HCT116 (cell line): ENCODE measurements around the gene KLHL15. TPM values are rescaled to one million over a fixed set of nuclear protein-coding genes. Genes with fewer than 3 reads are reported as not detected.

Experiments
- ATAC-seq: fragments of 200-7000 bp; cut with Tn5 transposase; 2 replicates; pipeline ENCODE4 v1.9.1; 2020; ENCODE audit warnings: mild to moderate bottlenecking, moderate library complexity
- BruUV-seq: library from RNA; stranded (reverse); fragments of 400-500 nt; replicated peaks from 2 replicates; lab custom pipeline; 2021; lab: Mats Ljungman, UMichigan
- CTCF ChIA-PET: fragments of 300-600 bp; sonication (Branson Sonifier 250); formaldehyde crosslinking; loops from one replicate; lab custom pipeline; 2021; ENCODE audit warnings: antibody characterized with exemption; lab: Charles Lee
- POLR2A ChIA-PET: fragments of 300-600, 350-600 bp; sonication (Branson Sonifier 250); formaldehyde crosslinking; loops from one replicate; lab custom pipeline; 2021; ENCODE audit warnings: antibody characterized with exemption; lab: Charles Lee
- RAD21 ChIA-PET, 2 experiments: fragments of 300-600 bp; sonication (Branson Sonifier 250); formaldehyde crosslinking; loops; one replicate each; lab custom pipeline; 2023; ENCODE audit warnings: low total read pairs in 2 of 2; ENCODE audit not compliant: uncharacterized antibody in 2 of 2, unreplicated experiment in 2 of 2, low non-redundant PET in 1 of 2; lab: Charles Lee
- DNase-seq: peaks from one replicate; pipeline ENCODE4 v3.0.0-alpha.2; 2010; ENCODE audit warnings: low read depth, low spot score
- H2AFZ ChIP-seq: fragments of 200-600 bp; shearing (Covaris generic), sonication (generic); 2 replicates; pipeline ENCODE4 v1.6.1; 2017; ENCODE audit warnings: low read depth, mixed run types, mixed read lengths, antibody characterized with exemption, low read length; ENCODE audit not compliant: poor library complexity, severe bottlenecking
- H3K27ac ChIP-seq: 2 replicates; pipeline ENCODE4 v1.5.1; 2012; ENCODE audit warnings: low read depth, low read length
- H3K27me3 ChIP-seq: fragments of 200-600 bp; sonication (generic); 2 replicates; pipeline ENCODE4 v1.6.1; 2016; ENCODE audit warnings: mixed run types, low read length, mixed read lengths; ENCODE audit not compliant: insufficient read depth
- H3K36me3 ChIP-seq, 2 experiments: fragments of 200-500 bp in 1 of 2; fragments of 200-600 bp in 1 of 2; sonication (Bioruptor generic) in 1 of 2; sonication (generic) in 1 of 2; 2 replicates each; pipeline versions ENCODE4 v1.5.1 to v1.6.1; 2014 to 2016; ENCODE audit warnings: low read length in 2 of 2, inconsistent platforms in 1 of 2, mixed read lengths in 1 of 2, mixed run types in 1 of 2; ENCODE audit not compliant: insufficient read depth in 2 of 2, control insufficient read depth in 1 of 2
- H3K4me1 ChIP-seq, 2 experiments: fragments of 200-600 bp in 1 of 2; sonication (generic) in 1 of 2; 2 replicates each; pipeline versions ENCODE4 v1.5.1 to v1.6.1; 2012 to 2017; ENCODE audit warnings: low read length in 2 of 2, inconsistent platforms in 1 of 2, mild to moderate bottlenecking in 1 of 2, mixed read lengths in 1 of 2, mixed run types in 1 of 2, moderate library complexity in 1 of 2; ENCODE audit not compliant: insufficient read depth in 2 of 2, control insufficient read depth in 1 of 2
- H3K4me2 ChIP-seq: fragments of 200-600 bp; sonication (generic); 2 replicates; pipeline ENCODE4 v1.6.1; 2017; ENCODE audit warnings: mixed run types, low read length, mixed read lengths
- H3K4me3 ChIP-seq, 2 experiments: fragments of 200-600 bp in 1 of 2; sonication (generic) in 1 of 2; replicated peaks in 1 of 2; 2 replicates each; pipeline ENCODE4 v1.5.1; 2011 to 2016; ENCODE audit warnings: low read length in 2 of 2, control low read depth in 1 of 2, low read depth in 1 of 2, mild to moderate bottlenecking in 1 of 2, mixed read lengths in 1 of 2, mixed run types in 1 of 2
- H3K79me2 ChIP-seq: fragments of 200-600 bp; sonication (generic); 2 replicates; pipeline ENCODE4 v1.6.1; 2017; ENCODE audit warnings: mild to moderate bottlenecking, mixed run types, low read length, moderate library complexity, mixed read lengths; ENCODE audit not compliant: insufficient read depth
- H3K9ac ChIP-seq: fragments of 200-600 bp; sonication (generic); 2 replicates; pipeline ENCODE4 v1.6.1; 2016; ENCODE audit warnings: low read length, mixed read lengths
- H3K9me2 ChIP-seq: fragments of 200-600 bp; sonication (generic), shearing (Covaris generic); 2 replicates; pipeline ENCODE4 v1.6.1; 2017; ENCODE audit warnings: mixed run types, mild to moderate bottlenecking, moderate library complexity; ENCODE audit not compliant: insufficient read depth
- H3K9me3 ChIP-seq, 2 experiments: fragments of 200-500 bp in 1 of 2; fragments of 200-600 bp in 1 of 2; sonication (Bioruptor generic) in 1 of 2; sonication (generic) in 1 of 2; 2 replicates each; pipeline ENCODE4 v1.6.1; 2014 to 2017; ENCODE audit warnings: low read length in 2 of 2, mixed read lengths in 2 of 2, inconsistent platforms in 1 of 2, low read depth in 1 of 2, mild to moderate bottlenecking in 1 of 2, mixed run types in 1 of 2, moderate library complexity in 1 of 2; ENCODE audit not compliant: control insufficient read depth in 1 of 2, insufficient read depth in 1 of 2
- H4K20me1 ChIP-seq: fragments of 200-600 bp; sonication (generic), shearing (Covaris generic); 2 replicates; pipeline ENCODE4 v1.6.1; 2017; ENCODE audit warnings: mixed run types, mild to moderate bottlenecking, moderate library complexity; ENCODE audit not compliant: insufficient read depth
- CEBPB ChIP-seq: IDR thresholded peaks from 2 replicates; pipeline ENCODE4 v1.6.1; 2012; ENCODE audit warnings: low read depth
- EGR1 ChIP-seq: IDR thresholded peaks from 2 replicates; pipeline ENCODE4 v1.6.1; 2012; ENCODE audit warnings: low read depth
- EZH2 ChIP-seq: fragments of 200-600 bp; sonication (generic); IDR thresholded peaks from 2 replicates; pipeline ENCODE4 v1.6.1; 2017; ENCODE audit warnings: antibody characterized with exemption, mixed run types
- FOSL1 ChIP-seq: IDR thresholded peaks from 2 replicates; pipeline ENCODE4 v1.6.1; 2012; ENCODE audit warnings: low read depth
- JUND ChIP-seq: IDR thresholded peaks from 2 replicates; pipeline ENCODE4 v1.6.1; 2012
- POLR2AphosphoS5 ChIP-seq: IDR thresholded peaks from 2 replicates; pipeline ENCODE4 v1.6.1; 2011; ENCODE audit warnings: mild to moderate bottlenecking, low read depth, low read length, moderate library complexity
- RAD21 ChIP-seq: IDR thresholded peaks from 2 replicates; pipeline ENCODE4 v1.6.1; 2012; ENCODE audit warnings: low read depth, mild to moderate bottlenecking
- SIN3A ChIP-seq: IDR thresholded peaks from 2 replicates; pipeline ENCODE4 v1.6.1; 2012; ENCODE audit warnings: low read depth
- SP1 ChIP-seq: IDR thresholded peaks from 2 replicates; pipeline ENCODE4 v1.6.1; 2012; ENCODE audit warnings: low read depth
- SRF ChIP-seq: IDR thresholded peaks from 2 replicates; pipeline ENCODE4 v1.6.1; 2012; ENCODE audit warnings: low read depth
- TCF7L2 ChIP-seq: IDR thresholded peaks from 2 replicates; pipeline ENCODE4 v1.7.0; 2011; ENCODE audit warnings: borderline replicate concordance, inconsistent platforms; ENCODE audit not compliant: insufficient read depth, insufficient read length; ENCODE audit errors: extremely low read depth
- YY1 ChIP-seq: IDR thresholded peaks from 2 replicates; pipeline ENCODE4 v1.6.1; 2011; ENCODE audit warnings: low read length, low read depth, moderate library complexity, mild to moderate bottlenecking; ENCODE audit not compliant: insufficient replicate concordance; ENCODE audit errors: extremely low read depth
- ZFX ChIP-seq: fragments of 450-650 bp; IDR thresholded peaks from 2 replicates; pipeline ENCODE4 v1.6.1; 2017
- ZNF274 ChIP-seq: fragments of 200-500 bp; sonication (Bioruptor generic); IDR thresholded peaks from 2 replicates; pipeline ENCODE4 v1.6.1; 2014; ENCODE audit warnings: mild to moderate bottlenecking, low read depth, low read length, inconsistent platforms
- intact Hi-C: fragments of 100-400 bp; cut with micrococcal nuclease; formaldehyde crosslinking; loops from 2 replicates; pipeline ENCODE4 v1.10.0; 2022
- total RNA-seq: library from RNA; stranded (reverse); gene quantifications from one replicate; pipeline ENCODE4 v1.2.1, GENCODE V29; 2021; ENCODE audit not compliant: unreplicated experiment
- TF ChIP-seq, protein P1 (sequence below): IDR thresholded peaks from 2 replicates; pipeline ENCODE4 v1.6.1; 2011; ENCODE audit warnings: mild to moderate bottlenecking, low read length, moderate library complexity; ENCODE audit not compliant: insufficient replicate concordance; ENCODE audit errors: extremely low read depth
- TF ChIP-seq, protein P2 (sequence below): IDR thresholded peaks from 2 replicates; pipeline ENCODE4 v1.6.1; 2012
- TF ChIP-seq, protein P3 (sequence below), 3 experiments: fragments of 200-600 bp in 1 of 3; sonication (generic) in 1 of 3; IDR thresholded peaks in 2 of 3; conservative IDR thresholded peaks in 1 of 3; 2 replicates each; pipeline ENCODE4 v1.5.1; 2012 to 2017; ENCODE audit warnings: low read depth in 2 of 3, low read length in 2 of 3, antibody characterized with exemption in 1 of 3, borderline replicate concordance in 1 of 3, control low read depth in 1 of 3, mild to moderate bottlenecking in 1 of 3, mixed read lengths in 1 of 3, mixed run types in 1 of 3, moderate library complexity in 1 of 3; ENCODE audit not compliant: insufficient read depth in 1 of 3
- TF ChIP-seq, protein P4 (sequence below): IDR thresholded peaks from 2 replicates; pipeline ENCODE4 v1.6.1; 2012; ENCODE audit warnings: low read depth
- TF ChIP-seq, protein P5 (sequence below): IDR thresholded peaks from 2 replicates; pipeline ENCODE4 v1.6.1; 2012

Gene KLHL15
- total RNA-seq, 1 experiment from 2014 or later: 10.1 TPM

DNA sequence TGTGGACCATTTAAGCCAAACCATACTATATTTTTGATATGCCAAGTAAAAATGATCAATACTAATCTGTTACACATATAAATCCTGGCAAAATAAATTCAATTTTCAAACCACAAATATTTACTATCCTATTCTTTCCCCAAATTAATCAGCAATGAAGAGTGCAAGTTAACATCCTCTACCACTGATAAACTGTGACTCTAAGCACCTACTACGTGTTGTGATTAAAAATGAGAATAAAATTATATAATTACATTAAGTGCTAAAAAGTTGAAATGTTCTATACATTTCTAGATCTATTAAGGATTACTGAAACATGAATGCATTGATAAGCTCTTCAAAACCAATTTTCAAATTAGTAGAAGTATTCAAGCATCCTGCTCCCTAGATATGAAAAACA lies 3.4 kb downstream of the KLHL15 start:
- no TSS peak for BruUV-seq
- ChIA-PET RAD21 (no interaction called here), CTCF (no interaction called here), POLR2A (no interaction called here)
- no peak for TF ChIP-seq SP1
- no peak for TF ChIP-seq RAD21
- TF ChIP-seq YY1: no peak
- TF ChIP-seq, protein P1, sequence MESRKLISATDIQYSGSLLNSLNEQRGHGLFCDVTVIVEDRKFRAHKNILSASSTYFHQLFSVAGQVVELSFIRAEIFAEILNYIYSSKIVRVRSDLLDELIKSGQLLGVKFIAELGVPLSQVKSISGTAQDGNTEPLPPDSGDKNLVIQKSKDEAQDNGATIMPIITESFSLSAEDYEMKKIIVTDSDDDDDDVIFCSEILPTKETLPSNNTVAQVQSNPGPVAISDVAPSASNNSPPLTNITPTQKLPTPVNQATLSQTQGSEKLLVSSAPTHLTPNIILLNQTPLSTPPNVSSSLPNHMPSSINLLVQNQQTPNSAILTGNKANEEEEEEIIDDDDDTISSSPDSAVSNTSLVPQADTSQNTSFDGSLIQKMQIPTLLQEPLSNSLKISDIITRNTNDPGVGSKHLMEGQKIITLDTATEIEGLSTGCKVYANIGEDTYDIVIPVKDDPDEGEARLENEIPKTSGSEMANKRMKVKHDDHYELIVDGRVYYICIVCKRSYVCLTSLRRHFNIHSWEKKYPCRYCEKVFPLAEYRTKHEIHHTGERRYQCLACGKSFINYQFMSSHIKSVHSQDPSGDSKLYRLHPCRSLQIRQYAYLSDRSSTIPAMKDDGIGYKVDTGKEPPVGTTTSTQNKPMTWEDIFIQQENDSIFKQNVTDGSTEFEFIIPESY: no peak
- TF ChIP-seq SRF: no peak
- TF ChIP-seq, protein P2, sequence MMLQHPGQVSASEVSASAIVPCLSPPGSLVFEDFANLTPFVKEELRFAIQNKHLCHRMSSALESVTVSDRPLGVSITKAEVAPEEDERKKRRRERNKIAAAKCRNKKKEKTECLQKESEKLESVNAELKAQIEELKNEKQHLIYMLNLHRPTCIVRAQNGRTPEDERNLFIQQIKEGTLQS: no peak
- TF ChIP-seq, protein P3, sequence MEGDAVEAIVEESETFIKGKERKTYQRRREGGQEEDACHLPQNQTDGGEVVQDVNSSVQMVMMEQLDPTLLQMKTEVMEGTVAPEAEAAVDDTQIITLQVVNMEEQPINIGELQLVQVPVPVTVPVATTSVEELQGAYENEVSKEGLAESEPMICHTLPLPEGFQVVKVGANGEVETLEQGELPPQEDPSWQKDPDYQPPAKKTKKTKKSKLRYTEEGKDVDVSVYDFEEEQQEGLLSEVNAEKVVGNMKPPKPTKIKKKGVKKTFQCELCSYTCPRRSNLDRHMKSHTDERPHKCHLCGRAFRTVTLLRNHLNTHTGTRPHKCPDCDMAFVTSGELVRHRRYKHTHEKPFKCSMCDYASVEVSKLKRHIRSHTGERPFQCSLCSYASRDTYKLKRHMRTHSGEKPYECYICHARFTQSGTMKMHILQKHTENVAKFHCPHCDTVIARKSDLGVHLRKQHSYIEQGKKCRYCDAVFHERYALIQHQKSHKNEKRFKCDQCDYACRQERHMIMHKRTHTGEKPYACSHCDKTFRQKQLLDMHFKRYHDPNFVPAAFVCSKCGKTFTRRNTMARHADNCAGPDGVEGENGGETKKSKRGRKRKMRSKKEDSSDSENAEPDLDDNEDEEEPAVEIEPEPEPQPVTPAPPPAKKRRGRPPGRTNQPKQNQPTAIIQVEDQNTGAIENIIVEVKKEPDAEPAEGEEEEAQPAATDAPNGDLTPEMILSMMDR (IDR thresholded peaks at IDR 0.05 in 2 of 3, conservative IDR thresholded peaks at IDR 0.05 in 1 of 3; ENCODE audit: borderline replicate concordance in 1 of 3, insufficient read depth in 1 of 3, low read depth in 2 of 3, low read length in 2 of 3): no peak
- no peak for TF ChIP-seq ZNF274
- no peak for TF ChIP-seq SIN3A
- TF ChIP-seq, protein P4, sequence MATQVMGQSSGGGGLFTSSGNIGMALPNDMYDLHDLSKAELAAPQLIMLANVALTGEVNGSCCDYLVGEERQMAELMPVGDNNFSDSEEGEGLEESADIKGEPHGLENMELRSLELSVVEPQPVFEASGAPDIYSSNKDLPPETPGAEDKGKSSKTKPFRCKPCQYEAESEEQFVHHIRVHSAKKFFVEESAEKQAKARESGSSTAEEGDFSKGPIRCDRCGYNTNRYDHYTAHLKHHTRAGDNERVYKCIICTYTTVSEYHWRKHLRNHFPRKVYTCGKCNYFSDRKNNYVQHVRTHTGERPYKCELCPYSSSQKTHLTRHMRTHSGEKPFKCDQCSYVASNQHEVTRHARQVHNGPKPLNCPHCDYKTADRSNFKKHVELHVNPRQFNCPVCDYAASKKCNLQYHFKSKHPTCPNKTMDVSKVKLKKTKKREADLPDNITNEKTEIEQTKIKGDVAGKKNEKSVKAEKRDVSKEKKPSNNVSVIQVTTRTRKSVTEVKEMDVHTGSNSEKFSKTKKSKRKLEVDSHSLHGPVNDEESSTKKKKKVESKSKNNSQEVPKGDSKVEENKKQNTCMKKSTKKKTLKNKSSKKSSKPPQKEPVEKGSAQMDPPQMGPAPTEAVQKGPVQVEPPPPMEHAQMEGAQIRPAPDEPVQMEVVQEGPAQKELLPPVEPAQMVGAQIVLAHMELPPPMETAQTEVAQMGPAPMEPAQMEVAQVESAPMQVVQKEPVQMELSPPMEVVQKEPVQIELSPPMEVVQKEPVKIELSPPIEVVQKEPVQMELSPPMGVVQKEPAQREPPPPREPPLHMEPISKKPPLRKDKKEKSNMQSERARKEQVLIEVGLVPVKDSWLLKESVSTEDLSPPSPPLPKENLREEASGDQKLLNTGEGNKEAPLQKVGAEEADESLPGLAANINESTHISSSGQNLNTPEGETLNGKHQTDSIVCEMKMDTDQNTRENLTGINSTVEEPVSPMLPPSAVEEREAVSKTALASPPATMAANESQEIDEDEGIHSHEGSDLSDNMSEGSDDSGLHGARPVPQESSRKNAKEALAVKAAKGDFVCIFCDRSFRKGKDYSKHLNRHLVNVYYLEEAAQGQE: no peak
- TF ChIP-seq EZH2: no peak
- no peak for TF ChIP-seq ZFX
- TF ChIP-seq EGR1: no peak
- TF ChIP-seq FOSL1: no peak
- TF ChIP-seq TCF7L2: no peak
- TF ChIP-seq, protein P5, sequence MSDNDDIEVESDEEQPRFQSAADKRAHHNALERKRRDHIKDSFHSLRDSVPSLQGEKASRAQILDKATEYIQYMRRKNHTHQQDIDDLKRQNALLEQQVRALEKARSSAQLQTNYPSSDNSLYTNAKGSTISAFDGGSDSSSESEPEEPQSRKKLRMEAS: no peak
- no peak for TF ChIP-seq JUND
- TF ChIP-seq POLR2AphosphoS5: no peak
- no peak for TF ChIP-seq CEBPB
- Histone ChIP-seq H3K4me2 (peak overlapping the region; percentile 81), H3K9ac (peak overlapping the region; percentile 88), H3K4me3 (peak overlapping the region; percentile 67 to 76), H3K79me2 (peaks cover 60% of the 10 kb centered on the region), H3K9me3 (no peaks in the 10 kb centered on the region), H3K4me1 (peaks cover 0 to 15% of the 10 kb centered on the region in 2 experiments; a peak in 2 of 4 replicates), H3K27me3 (no peaks in the 10 kb centered on the region), H3K27ac (no peak overlapping the region), H4K20me1 (no peaks in the 10 kb centered on the region), H3K36me3 (no peaks in the 10 kb centered on the region; a peak in 1 of 4 replicates), H3K9me2 (no peaks in the 10 kb centered on the region), H2AFZ (no peak overlapping the region)
- DNase-seq (no peak), ATAC-seq (no peak)
- intact Hi-C loops: no loop called here
